ENCODE data around the gene ZNF335.

GRCh38 chr20:45967551-45968080 is 4.4 kb downstream of the ZNF335 start:
- no peak for TF ChIP-seq REST (IDR thresholded peaks at IDR 0.05; ENCODE audit: insufficient read depth in 1 of 2, low read depth in 2 of 2, low read length in 2 of 2)
- no peak for TF ChIP-seq TAF1 (IDR thresholded peaks at IDR 0.05; ENCODE audit: borderline replicate concordance, insufficient read depth, low read length)
- TF ChIP-seq POLR2AphosphoS5 (IDR thresholded peaks at IDR 0.05; ENCODE audit: low read depth, low read length), result no peak
- TF ChIP-seq FOXP2 (optimal IDR thresholded peaks at IDR 0.05; ENCODE audit: borderline replicate concordance, extremely low read depth, extremely low read length, insufficient read depth), result no peak
- TF ChIP-seq SIN3A (IDR thresholded peaks at IDR 0.05; ENCODE audit: borderline replicate concordance, insufficient read depth, low read length), result no peak
